HG03108 (cell line): Measurements from ENCODE around the gene EXOC2.

Experiments used
- ATAC-seq: cut with Tn5 transposase; IDR thresholded peaks from one replicate; pipeline ENCODE4 v1.9.1; 2021; ENCODE audit warnings: moderate library complexity; ENCODE audit not compliant: unreplicated experiment

The EXOC2 gene

DNA sequence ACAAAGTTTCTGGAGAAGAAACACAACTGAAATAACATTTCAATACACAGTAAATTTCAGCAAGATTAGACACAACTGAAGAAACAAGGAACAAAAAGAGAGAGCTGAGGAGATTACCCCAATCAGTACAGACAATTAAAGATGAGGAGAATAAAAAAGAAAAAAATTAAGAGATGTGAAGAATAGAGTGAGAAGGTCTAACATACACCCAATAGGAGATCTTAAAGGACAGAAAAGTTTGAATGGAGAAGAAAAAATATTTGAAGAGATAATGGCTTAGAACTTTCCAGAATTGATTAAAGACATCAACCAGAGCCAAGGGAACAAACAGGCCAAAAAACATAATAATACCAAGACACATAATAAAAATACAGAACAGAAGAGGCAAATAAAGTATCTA is 152.4 kb downstream of the EXOC2 start:
- no peak for ATAC-seq

DNA sequence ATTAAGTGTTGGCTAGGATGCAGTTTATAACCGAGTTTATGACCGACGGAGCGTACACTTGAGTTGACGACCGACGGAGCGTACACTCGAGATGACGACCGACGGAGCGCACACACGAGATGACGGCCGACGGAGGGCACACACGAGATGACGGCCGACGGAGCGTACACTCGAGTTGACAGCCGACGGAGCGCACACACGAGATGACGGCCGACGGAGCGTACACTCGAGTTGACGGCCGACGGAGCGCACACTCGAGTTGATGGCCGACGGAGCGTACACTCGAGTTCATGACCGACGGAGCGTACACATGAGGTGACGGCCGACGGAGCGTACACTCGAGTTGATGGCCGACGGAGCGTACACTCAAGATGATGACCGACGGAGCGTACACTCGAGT is 155.8 kb downstream of the EXOC2 start:
- ATAC-seq = no peak

GRCh38 chr6:530425-530824 is 162.5 kb downstream of the EXOC2 start:
- no peak for ATAC-seq

GRCh38 chr6:528989-529388 is 163.9 kb downstream of the EXOC2 start:
- no peak for ATAC-seq

GRCh38 chr6:527989-528673 is 164.8 kb downstream of the EXOC2 start:
- no peak for ATAC-seq

- no peak for ATAC-seq
These were observed 168.1 kb downstream of the EXOC2 start for GRCh38 chr6:524803-525202.

DNA sequence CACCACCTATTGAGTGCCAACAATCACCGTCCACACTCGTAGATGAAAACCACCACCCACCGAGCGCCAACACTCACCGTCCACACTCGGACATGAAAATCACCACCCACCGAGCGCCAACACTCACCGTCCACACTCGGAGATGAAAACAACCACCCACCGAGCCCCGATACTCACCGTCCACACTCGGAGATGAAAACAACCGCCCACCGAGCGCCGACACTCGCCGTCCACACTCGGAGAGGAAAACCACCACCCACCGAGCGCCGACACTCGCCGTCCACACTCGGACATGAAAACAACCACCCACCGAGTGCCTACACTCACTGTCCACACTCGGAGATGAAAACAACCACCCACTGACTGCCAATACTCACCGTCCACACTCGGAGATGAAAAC is 172.1 kb downstream of the EXOC2 start:
- ATAC-seq = no peak

- no peak for ATAC-seq
These were observed 174.7 kb downstream of the EXOC2 start for GRCh38 chr6:518218-518617.

DNA sequence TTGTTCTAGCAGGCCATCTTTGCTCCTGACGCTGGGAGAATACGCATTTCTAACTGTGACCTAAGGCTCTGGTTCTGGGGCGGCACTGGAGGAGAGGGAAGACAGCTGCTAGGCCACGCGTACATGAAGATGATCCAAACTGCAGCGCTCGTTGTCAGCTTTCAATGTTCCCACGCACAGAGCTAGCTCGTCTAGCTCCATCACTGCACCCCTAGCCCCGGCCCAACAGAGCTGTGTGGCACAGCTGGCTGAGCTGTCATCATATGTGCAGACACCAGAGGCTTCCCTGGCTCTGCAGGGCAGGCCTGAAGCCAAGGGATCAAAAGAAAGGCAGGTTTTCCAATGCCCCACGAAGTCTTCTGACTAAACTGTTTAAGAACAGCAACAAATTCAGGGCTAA is 176.7 kb downstream of the EXOC2 start:
- ATAC-seq = no peak

GRCh38 chr6:515267-515666 is 177.7 kb downstream of the EXOC2 start:
- ATAC-seq = no peak

DNA sequence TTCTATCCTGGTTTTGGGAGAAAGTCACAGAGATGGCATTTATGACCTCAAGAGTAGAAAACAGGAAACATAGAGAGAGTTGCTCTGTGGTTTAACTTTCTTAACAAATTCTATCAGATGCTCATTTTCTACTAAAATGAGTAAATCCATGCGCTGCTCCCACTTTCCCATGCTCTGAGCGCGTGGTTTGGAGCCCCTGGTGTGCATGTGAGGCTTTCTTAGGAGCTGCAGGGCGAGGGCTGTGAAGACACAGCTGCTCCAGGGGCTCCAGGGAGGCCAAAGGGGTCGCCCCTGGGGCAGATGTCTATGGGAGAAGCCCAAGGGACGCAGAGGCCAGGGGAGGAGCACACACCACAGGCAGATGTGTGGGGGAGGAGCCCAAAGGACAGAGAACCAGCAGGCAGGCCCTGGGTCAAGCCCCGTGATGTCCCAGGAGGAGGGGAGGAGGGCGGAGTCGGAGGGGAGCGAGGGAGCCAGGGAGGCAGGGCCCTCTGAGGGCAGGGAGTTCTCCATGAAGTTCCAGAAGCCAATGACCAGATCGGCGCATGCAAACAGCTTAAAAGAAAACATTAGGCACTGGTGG is 178.5 kb downstream of the EXOC2 start:
- no peak for ATAC-seq

DNA sequence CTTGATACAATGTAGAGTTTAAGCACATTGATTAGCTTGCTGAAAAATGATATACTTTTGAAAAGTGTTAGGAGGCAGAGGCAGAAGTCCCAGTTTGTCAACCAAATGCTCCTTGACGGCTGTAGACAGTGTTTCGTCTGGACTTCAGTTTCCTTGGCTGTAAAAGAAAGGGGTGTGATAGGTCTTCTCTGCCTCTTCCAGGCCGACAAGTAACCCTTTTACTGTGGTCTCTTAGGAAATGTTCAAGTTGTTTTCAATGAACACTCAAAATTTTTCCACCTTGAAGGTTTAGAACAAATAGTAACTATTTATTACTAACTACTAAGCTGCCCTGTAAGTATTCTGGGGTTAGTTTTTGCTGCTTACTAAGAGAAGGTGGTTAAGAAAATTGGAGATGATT is 179.0 kb downstream of the EXOC2 start:
- ATAC-seq = no peak

- no peak for ATAC-seq
These were observed 179.9 kb downstream of the EXOC2 start for GRCh38 chr6:513058-513457.

GRCh38 chr6:511488-512137 is 181.3 kb downstream of the EXOC2 start:
- no peak for ATAC-seq

DNA sequence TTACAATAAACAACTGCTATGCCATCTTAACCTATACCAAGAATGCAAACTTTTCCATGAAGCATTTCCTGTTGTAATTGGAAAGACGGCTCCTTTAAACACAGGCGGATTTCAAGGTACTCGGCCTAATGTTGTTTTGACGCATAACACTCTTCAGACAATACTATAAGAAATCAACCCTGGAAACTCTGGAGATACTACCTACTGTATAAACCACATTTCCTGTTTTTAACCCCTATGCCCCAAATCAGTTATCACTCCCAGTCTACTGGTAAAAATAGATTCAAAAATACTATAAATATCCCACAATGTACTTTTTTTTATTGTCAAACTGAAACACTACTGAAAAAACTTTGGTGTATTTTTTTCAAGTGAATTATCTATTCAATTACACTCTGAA is 183.3 kb downstream of the EXOC2 start:
- ATAC-seq = no peak

DNA sequence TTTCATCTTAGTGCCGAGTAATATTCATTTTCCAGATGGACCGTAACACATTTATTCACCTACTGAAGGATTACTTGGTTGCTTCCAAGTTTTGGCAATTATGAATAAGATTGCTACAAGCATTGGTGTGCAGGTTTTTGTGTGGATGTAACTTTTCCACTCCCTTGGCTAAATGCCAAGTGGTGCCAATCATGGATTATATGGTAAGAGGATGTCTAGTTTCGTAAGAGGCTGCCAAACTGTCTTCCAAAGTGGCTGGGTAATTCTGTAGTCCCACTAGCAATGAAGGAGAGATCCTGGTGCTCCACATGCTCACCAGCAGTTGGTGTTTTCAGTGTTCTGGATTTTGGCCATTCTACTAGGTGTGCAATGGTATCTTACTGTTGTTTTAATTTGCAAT is 184.3 kb downstream of the EXOC2 start:
- no peak for ATAC-seq

GRCh38 chr6:508006-508405 is 184.9 kb downstream of the EXOC2 start:
- ATAC-seq = no peak

DNA sequence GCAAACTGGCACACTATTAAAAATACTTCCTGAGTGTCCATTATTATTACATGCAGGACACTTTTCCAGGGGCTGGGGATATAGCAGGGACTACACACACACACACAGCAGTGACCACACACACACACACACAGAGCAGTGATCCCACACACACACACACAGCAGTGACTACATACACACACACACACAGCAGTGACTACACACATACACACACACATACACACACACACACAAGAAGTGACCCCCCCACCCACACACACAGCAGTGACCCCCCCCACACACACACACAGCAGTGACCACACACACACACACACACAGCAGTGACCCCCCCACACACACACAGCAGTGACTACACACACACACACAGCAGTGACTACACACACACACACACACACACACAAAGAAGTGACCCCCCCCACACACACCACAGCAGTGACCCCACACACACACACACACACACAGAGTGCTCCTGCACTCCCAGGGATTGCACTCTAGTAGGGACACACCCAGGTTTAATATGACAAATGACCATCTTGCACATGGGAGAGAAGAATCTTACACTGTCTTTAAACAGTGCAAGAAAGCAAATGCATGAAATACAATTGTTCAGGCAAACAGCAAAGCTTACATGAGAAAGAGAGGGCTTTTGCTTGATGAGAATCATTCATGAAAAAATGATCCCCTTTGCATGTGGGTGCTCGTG is 185.9 kb downstream of the EXOC2 start:
- ATAC-seq = no peak

DNA sequence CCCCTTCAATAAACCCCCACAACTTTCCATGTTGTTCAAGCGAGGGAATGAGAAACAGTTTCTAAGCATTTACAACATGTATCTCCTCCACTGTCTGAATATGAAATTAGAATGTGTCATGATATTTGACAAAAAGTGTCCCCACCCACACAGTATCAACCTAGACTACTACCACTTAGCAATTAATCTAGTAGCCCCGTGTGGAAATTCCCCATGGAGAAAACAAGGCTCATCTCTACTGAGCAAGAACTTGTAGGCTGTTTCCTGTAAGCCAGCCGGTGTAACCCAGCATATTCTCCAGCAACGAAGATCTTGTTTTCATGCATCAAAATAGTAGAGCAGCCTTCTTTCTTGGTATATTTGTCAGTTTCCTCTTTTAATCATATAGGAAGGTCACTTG is 186.4 kb downstream of the EXOC2 start:
- ATAC-seq = no peak

GRCh38 chr6:505374-505773 is 187.6 kb downstream of the EXOC2 start:
- ATAC-seq = no peak

DNA sequence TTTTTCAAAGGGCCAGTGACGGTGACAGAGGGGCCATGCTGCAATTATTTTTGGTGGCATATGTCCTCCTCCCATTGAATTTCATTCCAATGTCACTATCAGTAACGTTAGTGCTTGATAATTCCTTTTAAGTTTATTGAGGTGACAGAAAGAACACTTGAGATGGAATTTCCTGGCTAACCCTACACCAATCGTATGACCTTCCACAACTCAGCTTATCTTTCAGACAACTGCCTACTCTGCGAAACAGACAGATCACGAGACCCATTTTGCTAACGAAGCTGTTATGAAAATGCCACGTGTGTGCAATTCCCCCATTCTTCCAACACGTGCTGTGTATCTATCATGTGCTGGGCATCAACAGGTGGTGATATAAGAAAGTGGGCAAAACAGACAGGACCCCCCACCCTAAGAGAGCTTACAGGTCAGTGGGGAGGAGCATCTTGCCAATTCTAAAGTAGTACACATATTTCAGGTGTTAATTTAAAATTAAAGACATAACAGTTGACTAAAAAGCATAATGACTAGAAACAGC is 188.4 kb downstream of the EXOC2 start:
- no peak for ATAC-seq
